ENCODE measurements around the gene USP47.

DNA sequence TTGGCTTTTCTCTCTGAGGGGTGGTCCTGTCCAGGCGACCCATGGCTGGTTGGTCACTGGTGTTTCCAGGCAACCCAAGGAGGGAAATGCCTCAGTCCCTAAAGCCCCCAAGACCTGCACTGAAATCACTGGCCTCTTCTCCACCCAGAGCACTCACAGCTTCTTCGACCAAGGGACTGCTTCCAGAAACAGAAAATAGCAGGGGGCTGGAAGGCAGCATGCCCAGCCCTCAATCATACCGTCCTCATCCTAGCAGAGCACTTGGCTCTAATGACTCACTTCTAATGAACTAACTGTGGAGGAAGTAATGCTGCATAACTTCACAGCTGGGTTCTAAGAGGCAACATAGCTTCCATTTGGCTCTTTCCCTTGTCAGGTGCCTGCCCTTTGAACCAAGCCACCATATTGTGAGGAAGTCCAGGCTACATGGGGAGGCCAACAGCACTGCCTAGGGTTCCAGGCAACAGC, 139.1 kb downstream of the USP47 start:
- TF ChIP-seq, protein P1, sequence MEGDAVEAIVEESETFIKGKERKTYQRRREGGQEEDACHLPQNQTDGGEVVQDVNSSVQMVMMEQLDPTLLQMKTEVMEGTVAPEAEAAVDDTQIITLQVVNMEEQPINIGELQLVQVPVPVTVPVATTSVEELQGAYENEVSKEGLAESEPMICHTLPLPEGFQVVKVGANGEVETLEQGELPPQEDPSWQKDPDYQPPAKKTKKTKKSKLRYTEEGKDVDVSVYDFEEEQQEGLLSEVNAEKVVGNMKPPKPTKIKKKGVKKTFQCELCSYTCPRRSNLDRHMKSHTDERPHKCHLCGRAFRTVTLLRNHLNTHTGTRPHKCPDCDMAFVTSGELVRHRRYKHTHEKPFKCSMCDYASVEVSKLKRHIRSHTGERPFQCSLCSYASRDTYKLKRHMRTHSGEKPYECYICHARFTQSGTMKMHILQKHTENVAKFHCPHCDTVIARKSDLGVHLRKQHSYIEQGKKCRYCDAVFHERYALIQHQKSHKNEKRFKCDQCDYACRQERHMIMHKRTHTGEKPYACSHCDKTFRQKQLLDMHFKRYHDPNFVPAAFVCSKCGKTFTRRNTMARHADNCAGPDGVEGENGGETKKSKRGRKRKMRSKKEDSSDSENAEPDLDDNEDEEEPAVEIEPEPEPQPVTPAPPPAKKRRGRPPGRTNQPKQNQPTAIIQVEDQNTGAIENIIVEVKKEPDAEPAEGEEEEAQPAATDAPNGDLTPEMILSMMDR (IDR thresholded peaks at IDR 0.05) = no peak
- no peak for TF ChIP-seq POLR2A (IDR thresholded peaks at IDR 0.05)

All from lower leg skin (tissue), 3 donors.